Kidney glomerular epithelial cell (primary cell): ENCODE measurements around the gene SRPK2.
"Not testable (repeated sequence)": the region's sequence is repeated elsewhere in the genome, so short reads cannot be mapped to it uniquely, and the experiment has no call there.

Source experiments
- DNase-seq: peaks from one replicate; lab custom pipeline; 2025; lab: John Stamatoyannopoulos, UW

SRPK2 gene

DNA sequence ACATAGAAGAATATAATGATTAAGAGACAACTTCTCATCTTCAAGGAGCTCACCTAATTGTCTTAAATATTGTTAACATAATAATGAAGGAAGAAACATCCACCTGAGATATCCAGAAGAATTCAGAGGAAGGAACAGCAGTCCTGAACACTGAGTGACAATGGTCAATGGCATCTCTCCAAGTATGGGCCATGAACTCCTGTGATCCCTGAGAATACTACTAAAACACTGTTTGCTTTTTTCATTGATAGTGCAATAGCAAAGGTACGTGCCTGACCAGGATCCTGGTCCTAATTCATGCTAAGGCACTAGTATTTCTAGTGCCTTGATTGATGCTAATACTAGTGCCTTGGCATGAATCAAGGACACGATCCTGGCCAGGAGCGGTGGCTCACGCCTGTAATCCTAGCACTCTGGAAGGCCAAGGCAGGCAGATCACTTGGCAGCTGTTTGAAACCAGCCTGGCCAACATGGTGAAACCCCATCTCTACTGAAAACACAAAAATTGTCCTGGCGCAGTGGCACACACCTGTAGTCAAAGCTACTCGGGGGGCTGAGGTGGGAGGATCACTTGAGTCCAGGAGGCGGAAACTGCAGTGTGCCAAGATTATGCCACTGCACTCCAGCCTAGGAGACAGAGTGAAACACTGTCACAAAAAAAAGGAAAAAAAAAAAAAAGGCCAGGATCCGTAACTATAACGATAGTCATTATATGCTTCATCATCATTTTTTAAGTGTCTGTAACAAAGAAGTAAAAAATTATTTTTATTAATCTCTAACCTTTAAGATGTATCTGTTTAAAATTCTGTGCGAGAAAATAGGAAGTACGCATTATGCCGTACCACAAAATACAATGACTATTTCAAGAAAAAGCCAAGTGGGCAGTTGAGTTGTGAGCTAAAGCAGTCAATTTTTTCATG, 49.1 kb downstream of the SRPK2 start:
- no peak for DNase-seq

GRCh38 chr7:105337529-105337928, 51.2 kb downstream of the SRPK2 start:
- no peak for DNase-seq

DNA sequence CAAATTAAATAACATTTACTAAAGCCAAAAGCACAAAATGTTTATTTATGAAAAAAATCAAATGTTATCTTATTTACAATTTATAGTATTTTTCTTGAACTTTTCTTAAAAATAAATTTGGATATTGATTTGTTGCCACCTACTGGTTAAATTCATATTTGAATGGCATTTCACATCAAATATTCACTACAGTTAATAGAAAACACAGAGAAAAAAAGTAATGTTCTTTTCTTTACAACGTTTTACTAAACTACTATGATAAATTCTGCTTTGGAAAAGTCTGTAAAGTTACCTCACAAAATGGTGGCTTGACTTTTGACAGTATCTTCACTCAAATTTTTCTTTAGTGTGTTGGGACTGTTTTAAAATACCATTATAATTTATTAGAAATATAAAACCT, 52.7 kb downstream of the SRPK2 start:
- DNase-seq: no peak

DNA sequence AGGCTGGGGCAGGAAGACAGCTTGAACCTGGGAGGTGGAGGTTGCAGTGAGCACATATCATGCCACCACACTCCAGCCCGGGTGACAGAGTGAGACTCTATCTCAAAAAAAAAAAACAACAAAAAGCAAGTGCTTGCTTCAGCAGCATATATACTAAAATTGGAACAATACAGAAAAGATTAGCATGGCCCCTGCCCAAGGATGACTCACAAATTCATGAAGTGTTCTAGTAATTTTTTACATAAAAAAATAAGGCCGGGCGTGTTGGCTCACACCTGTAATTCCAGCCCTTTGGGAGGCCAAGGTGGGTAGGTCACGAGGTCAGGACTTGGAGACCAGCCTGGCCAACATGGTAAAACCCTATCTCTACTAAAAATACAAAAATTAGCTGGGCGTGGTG, 56.1 kb downstream of the SRPK2 start:
- not testable (repeated sequence) for DNase-seq

GRCh38 chr7:105330526-105330925, 58.2 kb downstream of the SRPK2 start:
- no peak for DNase-seq

- DNase-seq: no peak
These were observed 61.5 kb downstream of the SRPK2 start for GRCh38 chr7:105327201-105327600.

- no peak for DNase-seq
These were observed 63.4 kb downstream of the SRPK2 start for GRCh38 chr7:105325216-105325904.

DNA sequence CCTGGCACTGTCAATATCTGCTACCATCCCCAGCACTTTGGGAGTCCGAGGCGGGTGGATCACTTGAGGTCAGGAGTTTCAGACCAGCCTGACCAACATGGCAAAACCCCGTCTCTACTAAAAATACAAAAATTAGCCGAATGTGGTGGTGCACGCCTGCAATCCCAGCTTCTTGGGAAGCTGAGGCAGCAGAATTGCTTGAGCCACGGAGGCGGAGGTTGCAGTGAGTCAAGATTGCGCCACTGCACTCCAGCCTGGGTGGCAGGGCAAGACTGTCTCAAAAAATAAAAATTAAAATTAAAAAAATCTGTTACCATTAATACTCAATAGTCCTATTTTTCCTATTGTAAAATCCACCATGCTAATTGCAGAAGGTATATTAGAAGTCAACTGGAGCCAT, 64.1 kb downstream of the SRPK2 start:
- not testable (repeated sequence) for DNase-seq

- no peak for DNase-seq
These were observed 65.4 kb downstream of the SRPK2 start for GRCh38 chr7:105323366-105323765.

DNA sequence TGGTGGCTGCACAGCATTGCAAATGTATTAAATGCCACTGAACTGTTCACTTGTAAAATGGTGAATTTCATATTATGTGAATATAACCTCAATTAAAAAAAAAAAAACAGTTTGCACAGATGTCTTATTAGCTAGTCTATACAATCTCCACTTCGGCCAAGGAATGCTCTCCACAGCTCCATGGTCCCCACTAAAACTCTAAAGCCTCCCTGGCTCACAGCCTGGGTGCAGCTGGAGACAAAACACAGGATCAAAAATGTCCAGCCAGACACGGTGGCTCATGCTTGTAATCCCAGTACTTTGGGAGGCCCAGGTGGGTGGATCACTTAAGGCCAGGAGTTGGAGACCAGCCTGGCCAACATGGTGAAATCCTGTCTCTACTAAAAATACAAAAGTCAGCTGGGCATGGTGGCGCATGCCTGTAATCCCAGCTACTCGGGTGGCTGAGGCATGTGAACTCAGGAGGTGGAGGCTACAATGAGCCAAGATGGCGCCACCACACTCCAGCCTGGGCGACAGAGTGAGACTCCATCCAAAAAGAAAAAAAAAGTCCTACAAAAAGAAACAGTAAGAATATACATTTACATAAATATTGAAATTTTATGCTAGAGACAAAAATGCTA, 66.0 kb downstream of the SRPK2 start:
- DNase-seq: no peak

DNA sequence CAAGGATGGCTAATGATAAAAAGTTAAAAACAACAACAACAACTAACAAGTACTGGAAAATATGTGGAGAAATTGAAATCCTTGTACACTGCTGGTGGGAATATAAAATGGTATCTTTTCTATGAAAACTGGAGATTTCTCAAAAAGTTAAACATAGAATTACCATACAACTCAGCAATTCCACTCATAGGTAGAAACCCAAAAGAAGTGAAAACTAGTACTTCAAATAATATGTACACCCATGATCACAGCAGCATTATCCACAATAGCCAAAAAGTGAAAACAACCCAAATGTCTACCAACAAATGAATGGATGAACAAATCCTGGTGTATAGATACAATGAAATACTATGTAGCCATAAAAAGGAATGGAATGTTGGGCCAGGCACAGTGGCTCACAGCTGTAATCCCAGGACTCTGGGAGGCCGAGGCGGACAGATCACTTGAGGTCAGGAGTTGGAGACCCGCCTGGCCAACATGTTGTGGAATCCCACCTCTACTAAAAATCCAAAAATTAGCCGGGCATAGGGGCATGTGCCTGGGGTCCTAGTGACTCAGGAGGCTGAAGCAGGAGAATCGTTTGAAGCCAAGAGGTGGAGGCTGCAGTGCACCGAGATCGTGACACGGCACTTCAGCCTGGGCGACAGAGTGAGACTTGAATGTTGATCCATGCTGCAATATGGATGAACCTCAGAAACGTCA, 66.8 kb downstream of the SRPK2 start:
- DNase-seq: no peak

GRCh38 chr7:105320896-105321295, 67.8 kb downstream of the SRPK2 start:
- DNase-seq: no peak

DNA sequence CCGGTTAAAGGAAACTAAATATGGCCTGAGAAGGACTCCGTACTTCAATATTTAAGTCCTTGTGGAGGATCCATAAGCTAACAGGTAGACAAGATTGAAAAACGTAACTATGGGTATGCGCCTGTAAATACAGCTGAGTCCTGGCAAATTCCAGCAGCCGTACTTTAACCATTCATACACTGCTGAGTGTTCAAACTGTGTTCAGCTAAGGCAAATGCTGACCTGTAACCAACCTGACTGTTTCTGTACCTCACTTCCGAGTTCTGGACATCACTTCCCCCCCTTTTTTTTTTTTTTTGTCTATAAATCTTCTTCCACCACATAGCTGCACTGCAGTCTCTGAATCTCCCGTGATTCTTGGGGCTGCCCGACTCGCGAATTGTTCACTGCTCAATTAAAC, 69.1 kb downstream of the SRPK2 start:
- no peak for DNase-seq

GRCh38 chr7:105316578-105317344, 72.0 kb downstream of the SRPK2 start:
- no peak for DNase-seq

DNA sequence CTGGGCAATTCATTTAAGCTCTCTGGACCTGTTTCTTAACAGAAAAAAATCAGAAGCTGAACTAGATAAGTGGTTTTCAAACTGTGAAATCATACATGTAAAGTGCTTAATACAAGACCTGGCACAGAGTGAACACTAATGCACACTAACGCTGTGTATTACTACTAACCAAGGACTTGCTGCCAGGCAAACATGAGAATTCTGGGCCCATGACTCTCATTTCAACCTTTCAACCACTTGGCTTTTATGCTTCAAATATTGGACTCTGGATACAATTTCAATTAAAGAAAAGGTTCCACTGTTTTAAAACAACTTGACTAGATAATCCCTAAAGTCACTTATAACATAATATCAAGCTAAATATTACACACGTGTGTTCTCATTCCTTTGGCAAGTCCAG, 73.4 kb downstream of the SRPK2 start:
- DNase-seq: no peak

GRCh38 chr7:105309235-105310169, 79.2 kb downstream of the SRPK2 start:
- DNase-seq: no peak

GRCh38 chr7:105307163-105307672, 81.5 kb downstream of the SRPK2 start:
- no peak for DNase-seq

- DNase-seq: no peak
These were observed 82.4 kb downstream of the SRPK2 start for GRCh38 chr7:105306298-105306748.

GRCh38 chr7:105305633-105306032, 83.1 kb downstream of the SRPK2 start:
- no peak for DNase-seq
